AG10803 (cell line): ENCODE results near the gene RHBDD3.
"Not testable (repeated sequence)": the region's sequence is repeated elsewhere in the genome, so short reads cannot be mapped to it uniquely, and the experiment has no call there.

Experiments
- DNase-seq: peaks from one replicate; pipeline ENCODE4 v3.0.0; 2010; ENCODE audit warnings: low read depth
- H3K4me3 ChIP-seq: 2 replicates; pipeline ENCODE4 v1.5.1; 2011; ENCODE audit warnings: mild to moderate bottlenecking, low read length, control low read depth
- TF ChIP-seq, protein P1 (sequence below): conservative IDR thresholded peaks from 2 replicates; pipeline ENCODE4 v1.5.1; 2011; ENCODE audit warnings: mild to moderate bottlenecking, low read length, control low read depth, inconsistent platforms

RHBDD3 gene

DNA sequence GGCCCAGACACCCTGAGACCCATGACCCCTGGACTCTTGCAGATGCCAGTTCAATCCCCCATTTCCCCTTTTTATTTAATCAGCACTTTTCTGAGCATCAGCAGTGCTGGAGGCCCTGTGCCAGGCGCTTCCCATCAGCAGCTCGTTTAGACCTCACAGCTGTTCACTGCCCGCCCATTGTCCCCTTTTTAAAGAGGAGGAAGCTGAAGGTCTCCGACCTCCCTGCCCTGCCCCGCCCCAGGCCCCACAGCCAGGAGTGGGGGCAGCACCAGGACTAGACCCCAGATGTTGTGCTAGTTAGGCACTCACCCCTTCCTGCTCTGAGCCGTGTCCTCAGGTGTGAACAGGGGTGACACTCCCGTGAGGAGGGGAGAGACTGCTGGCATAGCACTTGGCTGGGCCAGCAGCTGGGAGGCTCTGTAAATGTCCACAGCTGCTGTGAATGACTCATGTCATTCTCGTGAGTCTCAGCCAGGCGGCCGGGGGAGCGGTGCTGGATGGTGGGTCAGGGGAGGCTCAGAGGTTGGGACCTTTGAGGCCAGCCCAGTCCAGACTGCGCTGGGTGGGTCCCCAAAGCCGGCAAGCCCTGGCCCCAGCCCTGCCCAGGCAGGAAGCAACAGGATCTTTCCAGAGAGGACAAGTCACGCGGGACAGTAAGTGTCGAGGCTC lies 42.2 kb downstream of the RHBDD3 start:
- no peak overlapping the region for H3K4me3 ChIP-seq
- TF ChIP-seq, protein P1, sequence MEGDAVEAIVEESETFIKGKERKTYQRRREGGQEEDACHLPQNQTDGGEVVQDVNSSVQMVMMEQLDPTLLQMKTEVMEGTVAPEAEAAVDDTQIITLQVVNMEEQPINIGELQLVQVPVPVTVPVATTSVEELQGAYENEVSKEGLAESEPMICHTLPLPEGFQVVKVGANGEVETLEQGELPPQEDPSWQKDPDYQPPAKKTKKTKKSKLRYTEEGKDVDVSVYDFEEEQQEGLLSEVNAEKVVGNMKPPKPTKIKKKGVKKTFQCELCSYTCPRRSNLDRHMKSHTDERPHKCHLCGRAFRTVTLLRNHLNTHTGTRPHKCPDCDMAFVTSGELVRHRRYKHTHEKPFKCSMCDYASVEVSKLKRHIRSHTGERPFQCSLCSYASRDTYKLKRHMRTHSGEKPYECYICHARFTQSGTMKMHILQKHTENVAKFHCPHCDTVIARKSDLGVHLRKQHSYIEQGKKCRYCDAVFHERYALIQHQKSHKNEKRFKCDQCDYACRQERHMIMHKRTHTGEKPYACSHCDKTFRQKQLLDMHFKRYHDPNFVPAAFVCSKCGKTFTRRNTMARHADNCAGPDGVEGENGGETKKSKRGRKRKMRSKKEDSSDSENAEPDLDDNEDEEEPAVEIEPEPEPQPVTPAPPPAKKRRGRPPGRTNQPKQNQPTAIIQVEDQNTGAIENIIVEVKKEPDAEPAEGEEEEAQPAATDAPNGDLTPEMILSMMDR, result no peak
- DNase-seq, result peak; percentile 21

- DNase-seq, result no peak
- no peak overlapping the region for H3K4me3 ChIP-seq
Observed at GRCh38 chr22:29224859-29225410, 42.8 kb downstream of the RHBDD3 start.

DNA sequence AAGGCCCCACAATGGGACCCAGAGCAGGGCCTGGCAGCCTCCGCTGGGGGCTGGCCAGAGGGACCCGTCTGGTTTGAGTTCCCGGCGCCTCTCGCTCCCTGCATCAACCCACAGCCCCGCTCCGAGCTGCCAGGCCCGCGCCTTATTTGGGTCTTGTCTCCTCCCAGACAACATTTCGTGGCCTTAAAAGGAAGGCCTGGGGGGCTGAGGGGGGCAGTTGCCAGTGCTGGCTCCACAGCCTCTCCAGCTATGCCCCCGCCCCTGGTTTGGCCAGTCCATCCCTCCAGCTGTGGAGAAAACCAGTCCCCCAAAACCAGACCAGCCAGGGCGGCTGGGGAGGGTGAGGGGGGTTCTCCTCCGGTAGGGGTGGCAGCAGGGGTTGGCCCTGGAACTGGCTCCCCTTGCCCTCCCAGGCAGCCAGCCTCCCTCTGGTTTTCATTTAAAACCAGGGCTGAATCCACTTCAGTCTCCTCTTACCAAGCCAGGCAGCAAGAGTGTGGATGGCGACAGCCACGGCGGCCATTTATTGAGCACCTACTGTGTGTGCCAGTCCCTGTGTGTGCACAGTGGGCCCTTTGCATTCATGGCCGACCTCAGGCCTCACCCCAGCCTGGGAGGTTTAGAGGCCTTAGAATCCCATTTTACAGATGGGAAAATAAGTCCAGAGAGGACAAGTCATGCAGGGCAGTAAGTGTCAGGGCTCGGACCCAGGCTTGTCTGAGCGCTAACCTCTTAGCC lies 43.5 kb downstream of the RHBDD3 start:
- no peak overlapping the region for H3K4me3 ChIP-seq
- DNase-seq, result peak; percentile 52
- TF ChIP-seq, protein P1, result no peak

More at GRCh38 chr22:29224859-29225410, 42.8 kb downstream of the RHBDD3 start:
- TF ChIP-seq, protein P1, result no peak

- DNase-seq, result no peak
- H3K4me3 ChIP-seq, result no peak overlapping the region
- TF ChIP-seq, protein P1, result no peak
Observed at GRCh38 chr22:29219881-29220670, 47.7 kb downstream of the RHBDD3 start.

- not testable (repeated sequence) for H3K4me3 ChIP-seq, DNase-seq
Observed at GRCh38 chr22:29219409-29219782, 48.4 kb downstream of the RHBDD3 start.

- H3K4me3 ChIP-seq, result no peak overlapping the region
- TF ChIP-seq, protein P1, result no peak
- DNase-seq, result no peak
Observed at GRCh38 chr22:29218758-29219408, 48.9 kb downstream of the RHBDD3 start.
